Measurements from ENCODE around the gene MAP3K3. TPM values are rescaled to one million over a fixed set of nuclear protein-coding genes. Genes with fewer than 3 reads are reported as not detected.
A peak's percentile ranks its signal among the peaks of the same experiment; 100 is the strongest.

The MAP3K3 gene
- total RNA-seq, 1 experiment from 2014 or later: 11.4 TPM

DNA sequence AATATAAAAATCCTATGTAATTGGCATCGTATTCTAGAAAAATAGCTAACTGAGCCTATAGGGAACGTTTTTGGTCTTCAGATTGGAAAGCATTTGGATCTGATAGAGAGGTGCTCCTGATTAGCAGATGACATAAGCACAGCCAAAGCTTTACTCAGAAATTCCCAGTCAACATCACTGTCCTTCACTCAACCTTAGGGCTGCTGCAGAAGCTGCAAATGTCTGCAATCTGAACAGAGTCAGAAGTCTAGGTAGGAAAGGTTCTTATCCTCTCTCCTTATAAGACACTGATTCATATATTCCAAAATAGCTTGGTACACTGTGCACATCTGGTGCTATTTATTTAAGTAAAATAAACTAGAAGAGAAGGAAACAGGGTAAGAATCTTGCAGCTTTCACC is 100.2 kb downstream of the MAP3K3 start:
- Mint-ChIP-seq H3K4me3 (ENCODE audit: low read depth, unreplicated experiment) (no peak overlapping the region), H3K4me1 (ENCODE audit: low read depth, unreplicated experiment) (no peaks in the 10 kb centered on the region), H3K27ac (ENCODE audit: unreplicated experiment) (no peak overlapping the region), H3K9me3 (ENCODE audit: low read depth, unreplicated experiment) (no peaks in the 10 kb centered on the region), H3K27me3 (ENCODE audit: unreplicated experiment) (no peaks in the 10 kb centered on the region), H3K36me3 (ENCODE audit: insufficient read depth, unreplicated experiment) (no peaks in the 10 kb centered on the region)
- BruUV-seq (replicated peaks): no TSS peak
- TF ChIP-seq, protein P1, sequence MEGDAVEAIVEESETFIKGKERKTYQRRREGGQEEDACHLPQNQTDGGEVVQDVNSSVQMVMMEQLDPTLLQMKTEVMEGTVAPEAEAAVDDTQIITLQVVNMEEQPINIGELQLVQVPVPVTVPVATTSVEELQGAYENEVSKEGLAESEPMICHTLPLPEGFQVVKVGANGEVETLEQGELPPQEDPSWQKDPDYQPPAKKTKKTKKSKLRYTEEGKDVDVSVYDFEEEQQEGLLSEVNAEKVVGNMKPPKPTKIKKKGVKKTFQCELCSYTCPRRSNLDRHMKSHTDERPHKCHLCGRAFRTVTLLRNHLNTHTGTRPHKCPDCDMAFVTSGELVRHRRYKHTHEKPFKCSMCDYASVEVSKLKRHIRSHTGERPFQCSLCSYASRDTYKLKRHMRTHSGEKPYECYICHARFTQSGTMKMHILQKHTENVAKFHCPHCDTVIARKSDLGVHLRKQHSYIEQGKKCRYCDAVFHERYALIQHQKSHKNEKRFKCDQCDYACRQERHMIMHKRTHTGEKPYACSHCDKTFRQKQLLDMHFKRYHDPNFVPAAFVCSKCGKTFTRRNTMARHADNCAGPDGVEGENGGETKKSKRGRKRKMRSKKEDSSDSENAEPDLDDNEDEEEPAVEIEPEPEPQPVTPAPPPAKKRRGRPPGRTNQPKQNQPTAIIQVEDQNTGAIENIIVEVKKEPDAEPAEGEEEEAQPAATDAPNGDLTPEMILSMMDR (IDR thresholded peaks at IDR 0.05; ENCODE audit: unreplicated experiment): no peak
- intact Hi-C loops (cut with micrococcal nuclease; ENCODE audit: unreplicated experiment): no loop called here
- no peak for DNase-seq
- CTCF ChIA-PET: no interaction called here

DNA sequence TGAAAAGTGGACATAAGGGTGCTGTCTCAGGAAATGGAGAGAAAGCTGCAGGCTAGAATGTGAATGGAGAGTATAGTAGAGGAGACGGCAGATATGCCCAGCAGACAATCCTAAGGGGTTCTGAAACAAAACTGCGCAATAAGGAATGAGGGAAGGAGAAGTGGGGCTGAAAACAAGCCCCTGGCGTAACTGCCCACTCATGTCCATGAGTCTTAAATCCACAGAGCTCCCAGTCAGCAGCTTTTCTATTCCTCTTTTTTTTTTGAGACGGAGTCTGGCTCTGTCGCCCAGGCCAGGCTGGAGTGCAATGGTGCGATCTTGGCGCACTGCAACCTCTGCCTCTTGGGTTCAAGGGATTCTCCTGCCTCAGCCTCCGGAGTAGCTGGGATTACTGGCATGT is 113.5 kb downstream of the MAP3K3 start:
- Mint-ChIP-seq H3K27me3 (ENCODE audit: unreplicated experiment) (no peaks in the 10 kb centered on the region), H3K36me3 (ENCODE audit: insufficient read depth, unreplicated experiment) (peaks cover 1% of the 10 kb centered on the region), H3K27ac (ENCODE audit: unreplicated experiment) (no peak overlapping the region), H3K4me3 (ENCODE audit: low read depth, unreplicated experiment) (no peak overlapping the region), H3K4me1 (ENCODE audit: low read depth, unreplicated experiment) (no peaks in the 10 kb centered on the region), H3K9me3 (ENCODE audit: low read depth, unreplicated experiment) (no peaks in the 10 kb centered on the region)
- TF ChIP-seq, protein P1 (IDR thresholded peaks at IDR 0.05; ENCODE audit: unreplicated experiment): no peak
- no peak for DNase-seq
- intact Hi-C loops (cut with micrococcal nuclease; ENCODE audit: unreplicated experiment): no loop called here
- CTCF ChIA-PET: no interaction called here
- BruUV-seq (replicated peaks): no TSS peak

DNA sequence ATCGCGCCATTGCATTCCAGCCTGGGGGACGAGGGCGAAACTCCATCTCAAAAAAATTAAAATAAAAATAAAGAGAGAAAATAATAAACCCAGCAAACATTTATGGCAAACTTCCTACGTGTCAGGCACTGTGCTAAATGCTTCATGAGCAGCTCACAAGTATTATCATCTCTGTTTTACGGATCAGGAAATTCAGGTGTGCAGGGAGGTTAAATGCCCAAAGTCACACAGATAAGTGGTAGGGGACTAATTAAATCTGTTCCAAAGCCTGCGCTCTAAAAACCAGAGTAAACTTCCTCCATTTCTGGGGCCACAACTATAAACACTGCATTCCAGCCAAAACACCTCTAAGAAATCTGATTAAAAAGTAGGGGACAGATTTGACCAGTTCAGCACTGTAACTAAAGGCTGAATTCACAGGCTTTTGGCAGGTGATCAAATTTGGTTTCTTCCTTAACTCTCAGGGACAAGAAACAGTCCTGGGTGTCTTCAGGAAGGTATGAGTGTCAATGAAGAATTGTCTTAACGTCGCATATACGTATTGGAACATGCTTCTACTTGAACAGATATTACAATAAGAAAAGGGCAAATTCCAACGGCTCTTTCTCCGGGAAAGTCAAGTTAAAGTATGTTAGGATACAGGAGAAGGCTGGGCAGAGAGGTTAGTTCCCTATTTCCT is 118.4 kb downstream of the MAP3K3 start:
- Mint-ChIP-seq H3K4me1 (ENCODE audit: low read depth, unreplicated experiment) (no peaks in the 10 kb centered on the region), H3K27ac (ENCODE audit: unreplicated experiment) (peak overlapping the region; percentile 58), H3K36me3 (ENCODE audit: insufficient read depth, unreplicated experiment) (peaks cover 21% of the 10 kb centered on the region), H3K9me3 (ENCODE audit: low read depth, unreplicated experiment) (no peaks in the 10 kb centered on the region), H3K4me3 (ENCODE audit: low read depth, unreplicated experiment) (peak overlapping the region; percentile 84), H3K27me3 (ENCODE audit: unreplicated experiment) (no peaks in the 10 kb centered on the region)
- BruUV-seq (replicated peaks): TSS peak; percentile 71
- CTCF ChIA-PET: interaction anchor here (0.5 kb wide), 1 partner anchor 1007 kb away, joined by 5 read pairs; no protein-coding TSS in a partner anchor
- TF ChIP-seq, protein P1 (IDR thresholded peaks at IDR 0.05; ENCODE audit: unreplicated experiment): no peak
- intact Hi-C loops (cut with micrococcal nuclease; ENCODE audit: unreplicated experiment): loop anchor here (10.0 kb wide), 1 partner anchor 116 kb away; the partner anchor contains the start of gene MAP3K3
- no peak for DNase-seq

DNA sequence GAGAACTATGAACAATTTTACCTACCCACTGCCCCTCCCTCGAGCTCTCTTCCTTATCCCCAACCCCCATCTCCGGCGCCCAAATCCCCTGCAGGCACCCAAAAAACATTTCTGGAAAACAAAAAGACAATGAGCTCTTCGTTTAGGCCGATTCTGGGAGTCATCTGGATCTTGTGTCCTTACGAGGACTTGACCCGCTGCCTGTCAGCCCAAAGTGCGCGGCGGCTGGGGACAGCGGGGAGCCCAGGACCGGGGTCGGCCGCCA is 118.9 kb downstream of the MAP3K3 start:
- no peaks in the 10 kb centered on the region for H3K27me3 Mint-ChIP-seq (ENCODE audit: unreplicated experiment)
- intact Hi-C loops (cut with micrococcal nuclease; ENCODE audit: unreplicated experiment): loop anchor here (10.0 kb wide), 1 partner anchor 116 kb away; the partner anchor contains the start of gene MAP3K3
- DNase-seq: no peak
- no peaks in the 10 kb centered on the region for H3K4me1 Mint-ChIP-seq (ENCODE audit: low read depth, unreplicated experiment)
- peaks cover 21% of the 10 kb centered on the region for H3K36me3 Mint-ChIP-seq (ENCODE audit: insufficient read depth, unreplicated experiment)
- TF ChIP-seq, protein P1 (IDR thresholded peaks at IDR 0.05; ENCODE audit: unreplicated experiment): no peak
- CTCF ChIA-PET: no interaction called here
- BruUV-seq (replicated peaks): no TSS peak
- peak overlapping the region; percentile 58 for H3K27ac Mint-ChIP-seq (ENCODE audit: unreplicated experiment)
- H3K4me3 Mint-ChIP-seq (ENCODE audit: low read depth, unreplicated experiment): peak overlapping the region; percentile 84
- no peaks in the 10 kb centered on the region for H3K9me3 Mint-ChIP-seq (ENCODE audit: low read depth, unreplicated experiment)

Data from Calu3 (cell line).